Dedifferentiated amniotic fluid mesenchymal stem cell (primary cell): ENCODE data around the gene GAP43.
"Not testable (repeated sequence)": the region's sequence is repeated elsewhere in the genome, so short reads cannot be mapped to it uniquely, and the experiment has no call there.

Source experiments
- DNase-seq: peaks from one replicate; pipeline ENCODE4 v3.0.0-alpha.2; 2016; ENCODE audit errors: extremely low spot score

GAP43 gene

DNA sequence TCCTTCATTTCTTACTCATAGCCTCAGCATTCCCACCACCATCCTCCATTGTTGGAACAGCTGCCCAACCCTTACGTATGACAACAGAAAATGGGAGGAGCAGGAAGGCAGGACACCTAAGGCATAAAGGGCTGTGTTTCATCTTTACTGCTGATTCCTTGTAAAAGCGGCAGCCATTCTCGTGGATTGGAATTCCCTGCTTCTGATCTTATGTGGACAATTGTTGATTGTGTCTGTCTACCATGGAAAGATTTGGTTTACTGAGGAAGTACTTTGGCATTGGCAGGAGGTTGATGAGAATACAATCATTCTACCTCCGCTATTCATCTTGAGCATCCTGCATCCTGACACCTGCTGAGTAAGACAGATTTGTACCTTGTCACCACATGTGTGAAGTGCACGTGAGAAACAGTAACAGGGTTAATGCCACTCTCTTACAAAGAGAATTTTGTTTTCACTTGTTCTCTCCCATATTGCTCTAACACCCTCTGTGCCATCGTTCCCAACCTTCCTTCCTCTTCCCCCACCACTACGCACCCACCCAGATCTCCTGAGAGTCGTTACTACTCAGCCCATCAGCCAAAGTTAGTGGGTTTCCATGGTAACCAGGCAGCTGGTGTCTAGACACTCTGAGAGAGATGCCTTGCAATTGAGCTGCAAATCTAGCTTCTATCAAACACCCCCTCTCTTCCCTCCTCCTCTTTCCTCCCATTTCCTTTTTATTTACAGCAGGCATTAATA lies 75.7 kb downstream of the GAP43 start:
- no peak for DNase-seq

DNA sequence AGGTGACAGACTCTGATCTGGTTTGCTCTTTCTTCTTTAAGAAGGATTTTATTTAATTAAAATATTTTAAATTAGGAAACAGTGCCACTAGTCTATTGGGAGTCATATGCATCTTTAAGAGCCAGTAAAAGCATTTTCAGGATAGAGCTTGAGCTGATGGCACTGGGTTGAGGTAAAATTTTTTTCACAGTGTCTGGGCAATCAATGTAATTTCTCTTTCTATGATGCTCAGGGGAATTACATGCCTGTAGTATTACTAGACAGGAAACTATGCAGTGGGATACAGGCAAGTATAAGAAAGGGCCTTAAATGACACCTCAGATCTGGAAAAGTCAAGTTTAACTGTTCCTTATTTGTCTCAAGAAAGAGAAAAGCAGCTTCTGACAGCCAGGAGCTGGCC lies 76.4 kb downstream of the GAP43 start:
- DNase-seq = no peak

DNA sequence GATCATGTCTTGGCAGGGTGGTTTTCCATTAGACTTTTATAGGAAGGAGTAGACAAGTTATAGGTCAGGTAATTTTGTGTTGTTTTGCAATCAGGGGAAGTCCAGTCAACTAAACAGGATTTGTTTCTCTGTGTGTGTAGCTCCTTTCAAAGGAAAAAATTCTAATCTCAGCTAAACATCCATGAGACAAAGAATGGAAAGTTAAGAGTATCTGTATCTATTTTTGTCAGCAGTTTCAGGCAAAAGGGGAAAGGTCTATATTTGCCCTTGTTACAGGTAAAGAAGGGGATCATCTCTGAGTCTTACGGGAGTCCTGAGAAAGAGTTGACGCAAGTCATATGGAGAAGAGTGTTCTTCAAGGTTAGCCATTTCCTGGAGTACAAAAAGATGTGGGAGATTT lies 79.3 kb downstream of the GAP43 start:
- no peak for DNase-seq

DNA sequence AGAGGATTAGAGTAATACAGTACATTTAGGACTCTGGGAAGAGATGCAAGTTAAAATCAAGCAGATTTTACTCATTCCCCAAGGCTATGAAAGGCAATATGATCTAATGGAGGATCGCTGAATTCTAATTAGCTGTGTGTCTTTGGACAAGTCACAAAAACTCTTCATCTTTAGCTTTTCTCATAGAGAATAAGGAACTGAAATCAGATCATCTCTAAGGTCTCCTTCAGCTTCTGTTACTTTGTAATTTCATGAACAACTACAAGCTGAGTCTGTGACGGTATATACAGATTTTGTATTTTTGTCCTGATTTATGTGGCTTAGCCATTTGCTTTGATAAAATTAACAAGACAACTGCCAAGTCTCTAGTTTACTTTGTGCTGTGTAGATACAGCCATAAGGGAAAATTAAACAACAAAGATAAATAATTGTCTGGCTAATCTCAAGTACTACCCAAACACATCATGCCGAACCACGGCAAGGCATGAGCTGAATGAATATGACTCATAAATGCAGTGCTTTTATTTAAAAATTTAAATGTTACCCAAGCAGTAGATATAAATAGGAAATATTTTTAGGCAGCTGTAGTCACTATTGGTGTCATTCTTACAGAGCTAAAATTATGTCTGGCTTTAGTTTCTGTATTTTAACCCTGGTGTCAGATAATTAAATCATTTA lies 81.5 kb downstream of the GAP43 start:
- DNase-seq = no peak

DNA sequence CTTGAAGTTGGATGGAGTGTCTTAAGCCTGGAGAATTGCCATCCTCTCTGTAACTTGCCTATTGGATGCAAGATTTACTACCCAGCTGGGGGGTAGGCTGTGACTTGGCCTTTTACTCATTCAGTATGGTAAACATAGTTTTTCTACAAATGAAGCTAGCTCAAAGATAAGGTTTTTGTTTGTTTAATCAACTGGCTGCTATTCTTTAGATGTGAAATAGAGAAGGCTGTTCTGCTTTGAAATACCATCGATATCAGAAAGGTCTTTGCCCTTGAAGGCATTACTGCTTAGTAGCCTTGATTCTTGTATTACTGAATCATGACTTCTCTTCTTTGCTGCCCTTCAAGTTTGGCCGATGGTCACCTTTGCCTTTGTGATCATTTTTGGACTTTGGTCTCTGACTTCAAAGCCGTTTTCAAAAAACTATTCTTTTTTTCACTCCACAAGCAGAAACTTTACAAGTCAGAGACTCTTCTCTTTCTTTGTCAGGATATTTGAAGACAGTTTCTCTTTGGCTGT lies 83.1 kb downstream of the GAP43 start:
- no peak for DNase-seq

DNA sequence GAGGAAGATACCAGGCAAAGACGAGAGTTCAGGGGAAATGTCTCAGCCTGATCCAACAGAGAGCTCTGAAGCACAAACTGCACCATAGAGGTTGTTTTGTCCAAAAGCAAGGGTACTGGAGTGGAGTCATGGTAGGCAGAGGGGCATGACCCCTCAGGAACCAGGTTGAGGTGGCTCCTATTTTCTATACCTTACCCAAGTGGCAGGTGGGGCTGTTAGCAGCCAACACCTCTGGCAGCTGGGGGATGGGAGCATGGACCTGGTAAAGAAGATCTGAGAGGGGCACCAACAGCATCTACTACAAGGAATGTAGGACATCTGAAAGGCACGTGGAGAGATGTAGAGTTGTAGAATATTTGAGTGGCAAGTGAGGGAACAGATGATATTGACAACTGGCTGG lies 85.2 kb downstream of the GAP43 start:
- no peak for DNase-seq

DNA sequence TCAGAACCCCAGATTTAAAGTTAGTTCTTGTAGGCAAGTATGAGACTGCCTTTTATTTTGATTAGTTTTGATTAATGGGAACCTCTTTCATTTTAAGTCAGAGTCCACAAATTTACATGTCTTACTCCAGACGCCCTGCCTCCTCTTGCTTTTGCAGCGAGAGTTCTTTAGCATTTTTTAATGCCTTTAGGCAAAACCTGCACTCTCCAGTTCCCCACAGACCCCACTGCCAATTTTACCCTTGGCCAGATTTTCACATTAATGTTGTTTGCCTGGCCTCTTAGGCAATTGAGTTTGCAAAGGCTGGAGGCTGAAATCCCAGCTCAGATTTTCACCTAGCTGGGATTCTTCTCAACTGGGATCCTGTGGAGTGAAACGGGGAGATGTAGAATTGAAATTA lies 85.8 kb downstream of the GAP43 start:
- no peak for DNase-seq

DNA sequence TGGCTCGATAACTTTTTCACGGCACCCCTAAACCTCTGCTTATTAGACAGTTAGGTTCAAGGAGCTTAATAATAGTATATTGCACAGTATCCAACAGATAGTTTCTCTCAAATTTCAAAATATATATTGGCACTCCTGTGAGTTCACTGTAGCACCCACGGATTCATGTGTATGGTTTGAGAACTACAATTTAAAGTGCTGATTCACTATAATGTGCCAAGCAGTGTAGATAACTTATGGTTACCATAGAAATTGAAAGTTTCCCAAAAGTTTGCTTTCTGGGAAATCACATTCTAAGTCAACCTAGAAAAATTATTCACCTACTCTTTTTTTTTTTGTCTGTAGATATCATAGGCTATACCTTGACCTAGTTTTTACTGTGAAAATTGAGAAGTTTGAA lies 86.6 kb downstream of the GAP43 start:
- DNase-seq = no peak

DNA sequence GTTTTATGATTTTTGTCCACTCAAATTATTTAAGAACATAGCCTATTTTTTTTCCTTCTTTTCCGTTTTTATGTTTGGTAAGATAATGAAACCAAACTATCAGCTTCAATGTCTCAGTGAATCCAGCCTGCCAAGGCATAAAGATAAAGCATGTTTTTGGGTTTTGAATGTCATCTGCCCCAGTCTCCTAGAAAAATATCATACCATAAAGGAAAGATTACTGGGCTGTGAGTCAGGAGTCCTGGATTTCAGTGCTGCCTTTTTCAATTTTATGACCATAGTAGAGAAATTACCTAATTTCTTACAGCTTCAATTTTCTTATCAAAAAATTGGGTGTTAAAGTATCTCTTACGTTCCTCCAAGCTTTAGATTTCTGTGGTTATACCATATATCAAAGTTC lies 87.5 kb downstream of the GAP43 start:
- peak; percentile 48 for DNase-seq

DNA sequence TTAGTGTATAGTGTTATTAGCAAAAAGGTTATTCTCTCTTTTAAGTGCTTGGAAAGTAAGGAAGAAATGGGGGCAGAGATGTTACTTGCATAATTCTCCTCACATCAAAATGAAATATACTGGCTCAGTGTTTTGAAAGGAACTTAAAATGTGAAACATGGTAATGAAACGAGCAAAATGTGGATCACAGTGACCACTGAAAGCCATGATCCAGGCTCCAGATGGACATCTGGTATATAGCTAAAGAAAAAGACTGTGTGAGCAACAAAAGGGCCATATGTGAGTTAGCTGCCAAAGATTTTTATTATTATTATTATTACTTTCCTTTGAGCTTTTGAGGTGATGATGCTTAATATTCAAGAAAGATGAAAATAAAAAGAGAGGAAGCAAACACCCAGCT lies 89.6 kb downstream of the GAP43 start:
- DNase-seq = no peak

DNA sequence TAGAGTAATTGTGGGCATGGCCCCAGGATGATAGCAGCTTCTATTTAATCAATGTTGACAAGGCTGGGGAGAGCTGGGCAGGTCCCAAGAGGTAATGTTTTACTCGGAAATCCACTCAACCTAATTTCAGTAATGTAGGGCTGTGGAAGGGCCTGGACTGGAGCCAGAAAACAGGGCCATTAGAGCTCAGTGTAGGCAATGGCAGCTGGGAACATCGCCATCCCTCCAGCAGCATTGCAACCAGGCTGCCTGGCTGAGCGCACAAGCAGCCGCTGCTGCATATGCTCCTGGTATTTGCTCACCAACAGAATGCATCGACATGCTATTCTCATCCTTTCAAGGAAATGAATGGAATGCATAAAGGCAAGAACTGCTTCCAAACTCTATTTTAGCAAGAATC lies 90.0 kb downstream of the GAP43 start:
- DNase-seq = no peak

DNA sequence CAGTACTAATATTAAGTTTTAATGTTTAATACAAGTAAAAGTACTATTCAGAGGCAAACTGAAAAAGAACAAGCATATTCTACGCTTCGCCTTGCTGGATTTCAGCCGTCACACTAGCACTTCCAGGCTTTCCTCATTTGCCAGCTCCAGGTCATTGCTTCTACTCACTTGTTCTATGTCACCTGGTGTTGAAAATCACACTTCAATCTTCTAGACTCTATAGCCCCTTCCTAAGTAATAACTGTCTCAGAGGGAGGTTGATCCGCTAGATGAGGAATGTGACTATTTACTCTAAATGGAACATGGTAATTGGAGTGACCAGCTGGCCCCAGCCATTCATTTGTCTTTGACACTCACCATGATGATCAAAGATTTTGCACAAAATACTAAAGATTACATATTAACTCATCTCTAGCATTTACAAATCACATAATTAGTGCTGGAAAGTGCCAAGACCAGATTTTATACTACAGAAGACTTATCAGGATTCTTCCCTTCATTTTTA lies 92.0 kb downstream of the GAP43 start:
- no peak for DNase-seq

DNA sequence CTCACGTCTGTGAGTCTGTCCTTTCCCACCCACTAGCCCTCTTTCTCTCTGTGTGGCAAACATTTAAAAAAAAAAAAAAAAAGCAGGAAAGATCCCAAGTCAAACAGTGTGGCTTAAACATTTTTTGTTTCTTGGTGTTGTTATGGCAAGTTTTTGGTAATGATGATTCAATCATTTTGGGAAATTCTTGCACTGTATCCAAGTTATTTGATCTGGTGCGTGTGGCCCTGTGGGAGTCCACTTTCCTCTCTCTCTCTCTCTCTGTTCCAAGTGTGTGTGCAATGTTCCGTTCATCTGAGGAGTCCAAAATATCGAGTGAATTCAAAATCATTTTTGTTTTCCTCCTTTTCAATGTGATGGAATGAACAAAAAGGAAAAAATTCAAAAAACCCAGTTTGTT lies 97.7 kb downstream of the GAP43 start:
- no peak for DNase-seq

DNA sequence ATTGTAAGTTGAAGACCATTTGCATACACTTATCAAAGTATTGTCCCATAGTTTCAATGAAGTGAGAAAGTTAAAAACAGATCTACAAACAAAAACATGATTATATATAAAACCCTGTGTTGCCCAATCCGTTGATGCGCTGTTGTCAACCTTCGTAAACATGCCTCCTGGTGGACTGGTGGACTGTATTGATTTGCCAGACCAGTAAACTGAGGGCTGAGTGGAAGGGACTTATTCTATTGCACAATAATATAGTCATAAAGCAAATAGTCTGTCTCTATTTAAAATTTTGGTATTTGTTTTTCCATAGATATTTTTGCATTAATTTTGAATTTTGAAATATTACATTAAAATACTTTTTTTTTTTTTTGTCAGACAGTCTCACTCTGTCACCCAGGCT lies 102.5 kb downstream of the GAP43 start:
- no peak for DNase-seq

DNA sequence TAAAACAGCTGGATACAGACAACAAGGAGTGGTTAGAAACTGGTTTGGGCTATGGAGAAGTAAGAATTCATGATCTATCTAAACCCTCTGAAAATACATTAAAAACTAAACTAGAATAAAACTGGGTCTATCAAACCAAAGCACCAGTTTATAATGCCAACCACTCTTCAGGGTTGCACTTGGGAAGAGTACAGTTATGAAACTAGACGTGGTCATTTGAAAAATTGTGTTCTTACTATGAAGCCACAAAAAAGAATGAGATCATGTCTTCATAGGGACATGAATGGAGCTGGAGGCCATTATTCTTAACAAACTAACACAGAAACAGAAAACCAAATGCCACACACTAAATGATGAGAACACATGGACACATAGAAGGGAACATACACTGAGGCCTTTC lies 103.8 kb downstream of the GAP43 start:
- DNase-seq = no peak

DNA sequence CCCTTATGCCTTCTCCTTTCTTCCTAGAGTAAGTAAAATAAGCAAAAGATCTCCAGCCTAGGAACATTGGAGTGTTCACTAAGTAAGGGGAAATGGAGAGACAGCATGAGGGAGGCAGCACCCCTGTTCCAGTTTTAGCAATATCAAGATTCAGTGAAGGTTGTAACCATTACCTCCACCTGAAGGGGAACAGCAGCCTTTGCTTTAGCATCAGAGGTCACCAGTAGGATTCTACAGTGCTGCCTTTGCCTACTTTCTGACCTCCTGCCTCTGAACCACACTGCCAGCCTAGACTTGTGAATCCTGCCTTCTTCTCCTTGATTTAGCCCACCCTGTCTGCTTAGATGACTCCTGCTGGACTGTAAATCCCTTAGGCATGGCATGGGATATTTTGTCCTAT lies 104.7 kb downstream of the GAP43 start:
- no peak for DNase-seq

DNA sequence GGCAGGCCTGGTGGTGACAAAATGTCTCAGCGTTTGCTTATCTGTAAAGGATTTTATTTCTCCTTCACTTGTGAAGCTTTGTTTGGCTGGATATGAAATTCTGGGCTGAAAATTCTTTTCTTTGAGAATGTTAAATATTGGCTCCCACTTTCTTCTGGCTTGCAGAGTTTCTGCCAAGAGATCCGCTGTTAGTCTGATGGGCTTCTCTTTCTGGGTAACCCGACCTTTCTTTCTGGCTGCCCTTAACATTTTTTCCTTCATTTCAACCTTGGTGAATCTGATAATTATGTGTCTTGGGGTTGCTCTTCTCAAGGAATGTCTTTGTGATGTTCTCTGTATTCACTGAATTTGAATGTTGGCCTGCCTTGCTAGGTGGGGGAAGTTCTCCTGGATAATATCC lies 113.0 kb downstream of the GAP43 start:
- not testable (repeated sequence) for DNase-seq

DNA sequence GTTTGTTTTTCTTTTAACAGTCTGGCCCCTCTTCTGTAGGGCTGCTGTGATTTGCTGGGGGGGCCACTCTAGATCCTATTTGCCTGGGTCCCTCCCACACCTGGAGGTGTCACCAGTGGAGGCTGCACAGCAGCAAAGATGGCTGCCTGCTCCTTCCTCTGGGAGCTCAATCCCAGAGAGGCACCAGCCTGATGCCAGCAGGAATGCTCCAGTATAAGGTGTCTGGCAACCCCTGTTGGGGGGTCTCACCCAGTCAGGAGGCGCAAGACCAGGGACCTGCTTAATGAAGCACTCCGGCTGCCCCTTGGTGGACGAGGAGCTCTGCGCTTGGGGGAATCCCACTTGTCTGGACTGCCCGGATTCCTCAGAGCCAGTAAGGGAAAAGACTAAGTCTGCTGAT lies 118.3 kb downstream of the GAP43 start:
- no peak for DNase-seq

DNA sequence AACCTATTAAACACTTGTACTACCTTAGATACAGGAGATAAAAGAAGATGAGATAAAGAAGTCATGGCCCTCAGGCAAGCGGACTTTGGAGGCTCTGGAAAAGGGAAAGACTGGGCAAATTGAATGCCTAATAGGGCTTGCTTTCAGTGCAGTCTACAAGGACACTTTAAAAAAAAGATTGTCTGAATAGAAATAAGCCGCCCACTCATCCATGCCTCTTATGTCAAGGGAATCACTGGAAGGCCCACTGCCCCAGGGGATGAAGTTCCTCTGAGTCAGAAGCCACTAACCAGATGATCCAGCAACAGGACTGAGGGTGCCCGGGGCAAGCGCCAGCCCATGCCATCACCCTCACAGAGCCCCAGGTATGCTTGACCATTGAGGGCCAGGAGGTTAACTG lies 121.2 kb downstream of the GAP43 start:
- not testable (repeated sequence) for DNase-seq

DNA sequence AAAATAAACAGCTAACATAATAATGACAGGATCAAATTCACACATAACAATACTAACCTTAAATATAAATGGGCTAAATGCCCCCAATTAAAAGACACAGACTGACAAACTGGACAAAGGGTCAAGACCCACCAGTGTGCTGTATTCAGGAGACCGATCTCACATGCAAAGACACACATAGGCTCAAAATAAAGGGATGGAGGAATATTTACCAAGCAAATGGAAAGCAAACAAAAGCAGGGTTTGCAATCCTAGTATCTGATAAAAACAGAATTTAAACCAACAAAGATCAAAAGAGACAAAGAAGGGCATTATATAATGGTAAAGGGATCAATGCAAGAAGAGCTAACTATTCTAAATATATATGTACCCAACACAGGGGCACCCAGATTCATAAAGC lies 129.7 kb downstream of the GAP43 start:
- DNase-seq = not testable (repeated sequence)

DNA sequence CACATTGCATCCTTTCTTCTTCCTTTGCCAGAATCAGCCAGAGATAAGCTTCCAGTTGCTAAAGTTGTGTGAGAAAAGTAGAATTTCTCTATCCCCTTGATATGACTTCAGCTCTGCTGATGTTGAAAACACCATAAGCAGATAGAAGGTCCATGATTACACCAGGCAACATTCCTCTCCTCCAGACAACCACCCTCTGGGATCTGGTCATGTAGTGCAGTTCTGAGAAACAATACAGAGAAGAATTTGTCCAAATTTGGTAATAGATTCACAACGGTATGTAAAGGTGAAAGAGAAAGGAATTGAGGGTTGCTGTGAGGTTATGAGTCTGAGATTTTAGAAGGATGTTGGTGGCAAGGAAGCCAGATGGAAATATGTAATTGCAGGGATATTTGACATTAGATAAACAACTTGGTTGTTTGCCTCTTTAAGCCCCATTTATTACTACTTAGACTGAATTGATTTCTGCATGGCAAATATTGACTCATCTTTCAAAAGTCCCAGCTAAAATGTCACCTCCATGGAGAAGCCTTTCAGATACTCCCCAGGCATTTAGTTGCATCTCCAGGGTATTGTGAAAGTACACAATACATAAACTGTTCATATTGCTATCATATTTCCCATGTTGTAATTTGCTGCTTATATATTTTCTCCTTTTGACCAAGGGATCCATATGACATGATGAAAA lies 134.9 kb downstream of the GAP43 start:
- no peak for DNase-seq

DNA sequence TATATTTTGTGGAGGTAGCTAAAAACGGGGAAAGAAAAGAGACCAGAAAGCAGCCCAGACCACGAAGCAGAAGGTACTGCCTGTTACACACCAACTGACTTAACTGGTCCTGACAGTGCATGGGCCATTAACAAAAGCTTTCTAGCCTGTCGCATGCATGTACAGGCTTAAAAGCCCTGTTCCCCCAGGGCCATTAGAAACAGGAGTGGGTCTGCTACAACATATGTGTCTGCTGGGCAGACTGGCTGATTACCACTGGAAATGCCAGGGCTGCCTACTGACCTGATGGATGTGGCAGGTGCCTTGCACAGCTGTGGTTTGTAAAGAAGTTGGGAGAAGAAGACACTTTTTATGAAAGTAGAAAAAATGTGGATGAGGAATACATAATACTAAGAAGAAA lies 137.4 kb downstream of the GAP43 start:
- no peak for DNase-seq

DNA sequence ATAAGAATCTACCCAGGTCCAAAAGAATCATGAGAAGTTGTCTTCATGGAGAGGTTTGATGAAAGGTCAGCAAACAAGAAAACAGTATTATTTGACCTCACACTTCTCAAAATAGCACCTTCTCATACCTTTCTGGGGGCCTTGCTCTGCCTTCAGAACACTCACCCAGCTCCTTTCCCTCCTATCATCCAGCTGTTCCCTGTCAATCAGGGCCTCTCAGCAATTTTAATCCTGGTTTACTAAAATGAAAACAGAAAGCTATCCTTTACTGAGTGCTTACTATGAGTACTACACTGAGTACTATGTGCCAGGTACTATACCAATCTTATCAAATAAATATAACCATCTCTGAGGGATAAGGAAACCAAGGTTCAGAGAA lies 138.6 kb downstream of the GAP43 start:
- no peak for DNase-seq
